Esophagus muscularis mucosa (tissue), 4 donors: Measurements from ENCODE around the gene EFL1. TPM values are rescaled to one million over a fixed set of nuclear protein-coding genes. Genes with fewer than 3 reads are reported as not detected.

ENCODE experiments used
- DNase-seq: peaks from one replicate; pipeline ENCODE4 v3.0.0-alpha.2; 2017; ENCODE audit errors: extremely low spot score
- H3K27ac ChIP-seq, 4 donors: fragments of 200-600 bp; sonication (generic); replicated peaks in 1 of 4; 1 replicate in 3 of 4; 2 replicates in 1 of 4; pipeline ENCODE4 v1.5.1; 2016 to 2019; ENCODE audit warnings: mild to moderate bottlenecking in 1 of 4
- H3K27me3 ChIP-seq, 4 donors: fragments of 200-600 bp; sonication (generic); one replicate each; pipeline versions ENCODE4 v1.5.1 to v1.6.0; 2016 to 2019
- H3K36me3 ChIP-seq, 4 donors: fragments of 200-600 bp; sonication (generic); one replicate each; pipeline ENCODE4 v1.5.1; 2016 to 2019
- H3K4me1 ChIP-seq, 4 donors: fragments of 200-600 bp; sonication (generic); one replicate each; pipeline ENCODE4 v1.5.1; 2016 to 2019
- H3K4me3 ChIP-seq, 4 donors: fragments of 200-600 bp; sonication (generic); 1 replicate in 2 of 4; 2 replicates in 2 of 4; pipeline ENCODE4 v1.5.1; 2016 to 2019; ENCODE audit warnings: mild to moderate bottlenecking in 4 of 4, moderate library complexity in 1 of 4
- H3K9me3 ChIP-seq, 4 donors: fragments of 200-600 bp; sonication (generic); 1 replicate in 3 of 4; 2 replicates in 1 of 4; pipeline ENCODE4 v1.5.1; 2016 to 2019
- EP300 ChIP-seq: sonication (generic); formaldehyde crosslinking; IDR thresholded peaks from one replicate; pipeline ENCODE4 v1.6.1; 2017; ENCODE audit warnings: antibody characterized with exemption
- POLR2A ChIP-seq: fragments of 450-650 bp; IDR thresholded peaks from one replicate; pipeline ENCODE4 v1.6.1; 2017; ENCODE audit warnings: antibody characterized with exemption, moderate library complexity, mild to moderate bottlenecking, low read depth
- POLR2AphosphoS5 ChIP-seq, 2 donors: sonication (generic); formaldehyde crosslinking; IDR thresholded peaks; one replicate each; pipeline ENCODE4 v1.6.1; 2017; ENCODE audit warnings: antibody characterized with exemption in 2 of 2
- WGBS: methylation state at CpG from one replicate; pipeline ENCODE4 v1.1.5; 2018; 5-methylcytosine and 5-hydroxymethylcytosine counted together
- intact Hi-C: fragments of 100-400 bp; cut with DNase I; formaldehyde crosslinking; loops from one replicate; pipeline ENCODE4 v1.15.1; 2023
- total RNA-seq, 4 donors: library from RNA; depleted of rRNA; stranded (reverse); fragments of >200 nt; gene quantifications; one replicate each; pipeline versions ENCODE4 v1.1.0 to v1.2.1, GENCODE V29; 2016
- TF ChIP-seq, protein P1 (sequence below), 3 experiments: fragments of 200-600 bp in 2 of 3; fragments of 450-650 bp in 1 of 3; sonication (generic) in 2 of 3; IDR thresholded peaks; one replicate each; pipeline ENCODE4 v1.5.1; 2017 to 2019; ENCODE audit warnings: antibody characterized with exemption in 3 of 3, mild to moderate bottlenecking in 2 of 3, moderate library complexity in 1 of 3

Gene EFL1
- total RNA-seq, 4 donors from 2014 or later = 13.0 to 17.4 (median 13.2) TPM

DNA sequence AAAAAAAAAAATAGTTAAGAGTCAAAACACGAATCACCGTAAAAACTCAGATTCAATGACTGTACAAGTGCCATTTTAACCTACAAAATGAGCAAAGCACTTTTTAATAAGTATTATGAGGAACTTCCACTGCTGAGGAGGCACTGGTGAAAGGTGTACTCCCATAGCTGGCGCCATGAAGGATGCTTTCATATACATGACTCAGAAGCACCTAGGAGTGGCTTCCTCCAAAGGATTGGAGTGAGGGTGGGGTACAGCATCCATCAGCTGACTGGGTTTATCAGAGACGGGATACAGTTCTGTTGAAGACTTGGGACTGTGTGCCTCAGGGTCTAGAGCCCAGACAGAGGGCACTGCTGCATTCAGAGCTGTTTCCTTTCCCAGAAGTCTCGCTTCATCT, 155.9 kb downstream of the EFL1 start:
- Histone ChIP-seq H3K9me3 (no peaks in the 10 kb centered on the region), H3K27ac (no peak overlapping the region), H3K27me3 (no peaks in the 10 kb centered on the region), H3K36me3 (no peaks in the 10 kb centered on the region), H3K4me1 (no peaks in the 10 kb centered on the region), H3K4me3 (no peak overlapping the region)
- intact Hi-C loops = loop anchor here (5.0 kb wide), 1 partner anchor 91 kb away; no protein-coding TSS in a partner anchor
- TF ChIP-seq, protein P1, sequence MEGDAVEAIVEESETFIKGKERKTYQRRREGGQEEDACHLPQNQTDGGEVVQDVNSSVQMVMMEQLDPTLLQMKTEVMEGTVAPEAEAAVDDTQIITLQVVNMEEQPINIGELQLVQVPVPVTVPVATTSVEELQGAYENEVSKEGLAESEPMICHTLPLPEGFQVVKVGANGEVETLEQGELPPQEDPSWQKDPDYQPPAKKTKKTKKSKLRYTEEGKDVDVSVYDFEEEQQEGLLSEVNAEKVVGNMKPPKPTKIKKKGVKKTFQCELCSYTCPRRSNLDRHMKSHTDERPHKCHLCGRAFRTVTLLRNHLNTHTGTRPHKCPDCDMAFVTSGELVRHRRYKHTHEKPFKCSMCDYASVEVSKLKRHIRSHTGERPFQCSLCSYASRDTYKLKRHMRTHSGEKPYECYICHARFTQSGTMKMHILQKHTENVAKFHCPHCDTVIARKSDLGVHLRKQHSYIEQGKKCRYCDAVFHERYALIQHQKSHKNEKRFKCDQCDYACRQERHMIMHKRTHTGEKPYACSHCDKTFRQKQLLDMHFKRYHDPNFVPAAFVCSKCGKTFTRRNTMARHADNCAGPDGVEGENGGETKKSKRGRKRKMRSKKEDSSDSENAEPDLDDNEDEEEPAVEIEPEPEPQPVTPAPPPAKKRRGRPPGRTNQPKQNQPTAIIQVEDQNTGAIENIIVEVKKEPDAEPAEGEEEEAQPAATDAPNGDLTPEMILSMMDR (IDR thresholded peaks at IDR 0.05) = no peak
- TF ChIP-seq POLR2AphosphoS5 (IDR thresholded peaks at IDR 0.05) (no peak), POLR2A (no peak), EP300 (no peak)
- no peak for DNase-seq
- 84% methylated on average over 5 of the region's 5 CpGs for WGBS

DNA sequence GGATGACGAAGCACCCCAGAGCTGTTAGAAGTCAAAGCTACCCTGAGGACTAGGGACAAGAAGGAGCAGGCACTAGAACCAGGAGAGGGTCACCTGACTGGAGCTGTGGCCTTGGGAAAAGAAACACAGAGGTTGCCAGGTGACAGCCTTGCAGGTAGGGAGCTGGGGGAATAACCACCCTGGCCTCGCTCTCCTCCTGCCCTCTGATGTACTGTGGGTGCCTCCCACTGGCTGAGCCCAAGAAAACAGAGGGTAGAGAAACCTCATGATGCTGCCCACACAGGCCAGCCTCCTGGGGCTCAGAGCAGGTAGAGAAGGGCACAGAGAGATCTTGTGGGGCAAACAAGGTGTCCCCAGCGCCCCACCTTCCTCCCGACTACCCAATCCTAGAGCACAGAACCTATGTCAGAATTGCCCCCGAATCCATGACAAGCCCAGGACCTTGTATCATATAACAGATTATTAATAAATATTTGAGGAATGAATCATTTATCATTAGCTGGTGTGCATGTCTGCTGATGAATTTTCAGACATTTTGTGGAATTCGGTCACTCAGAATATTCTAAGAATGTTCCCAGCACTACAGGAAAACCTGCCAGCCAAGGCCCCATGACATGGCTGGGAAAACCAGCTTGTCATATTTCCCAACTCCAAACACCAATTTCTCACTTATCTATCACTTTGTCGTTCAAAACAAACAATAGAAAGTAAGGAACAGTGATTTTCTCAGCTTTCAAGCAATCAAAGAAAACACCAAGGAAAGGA, 156.9 kb downstream of the EFL1 start:
- Histone ChIP-seq H3K4me1 (no peaks in the 10 kb centered on the region), H3K27me3 (no peaks in the 10 kb centered on the region), H3K4me3 (no peak overlapping the region), H3K27ac (no peak overlapping the region), H3K36me3 (no peaks in the 10 kb centered on the region), H3K9me3 (no peaks in the 10 kb centered on the region)
- TF ChIP-seq POLR2AphosphoS5 (IDR thresholded peaks at IDR 0.05) = no peak
- TF ChIP-seq EP300 = no peak
- TF ChIP-seq, protein P1 (IDR thresholded peaks at IDR 0.05) = no peak
- no peak for TF ChIP-seq POLR2A
- DNase-seq = no peak
- intact Hi-C loops = loop anchor here (5.0 kb wide), 1 partner anchor 92 kb away; no protein-coding TSS in a partner anchor
- 78% methylated on average over 6 of the region's 7 CpGs for WGBS

DNA sequence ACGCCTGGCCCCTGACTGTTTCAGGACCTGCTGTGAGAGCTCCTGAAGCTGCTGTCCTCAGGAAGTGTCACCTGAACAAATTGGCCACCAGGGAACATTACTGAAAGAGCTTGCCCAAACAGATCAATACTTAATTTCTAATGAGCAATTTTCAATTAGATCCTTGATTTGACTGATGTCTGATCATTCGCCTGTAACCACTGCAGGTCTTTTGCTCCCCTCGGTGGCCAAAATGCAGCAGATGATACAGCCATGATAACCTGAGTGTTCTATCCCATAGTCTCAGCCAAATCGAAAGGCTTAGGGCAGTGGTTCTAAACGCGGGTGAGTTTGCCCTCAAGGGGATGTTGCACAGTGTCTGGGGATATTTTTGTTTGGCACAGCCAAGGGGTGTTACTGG, 159.1 kb downstream of the EFL1 start:
- H3K27me3 ChIP-seq = no peaks in the 10 kb centered on the region
- TF ChIP-seq POLR2AphosphoS5 (IDR thresholded peaks at IDR 0.05) (no peak), EP300 (no peak), POLR2A (no peak)
- TF ChIP-seq, protein P1 (IDR thresholded peaks at IDR 0.05) = no peak
- H3K4me1 ChIP-seq = no peaks in the 10 kb centered on the region
- no peak overlapping the region for H3K27ac ChIP-seq
- intact Hi-C loops = no loop called here
- H3K9me3 ChIP-seq = no peaks in the 10 kb centered on the region
- H3K36me3 ChIP-seq = no peaks in the 10 kb centered on the region
- WGBS = 83% methylated on average over 6 of the region's 6 CpGs
- H3K4me3 ChIP-seq = no peak overlapping the region
- no peak for DNase-seq

GRCh38 chr15:82100111-82100929, 162.2 kb downstream of the EFL1 start:
- Histone ChIP-seq H3K27ac (no peak overlapping the region), H3K4me3 (no peak overlapping the region), H3K36me3 (no peaks in the 10 kb centered on the region), H3K27me3 (no peaks in the 10 kb centered on the region), H3K9me3 (no peaks in the 10 kb centered on the region), H3K4me1 (no peaks in the 10 kb centered on the region)
- TF ChIP-seq POLR2AphosphoS5 (IDR thresholded peaks at IDR 0.05) (no peak), POLR2A (no peak), EP300 (no peak)
- TF ChIP-seq, protein P1 (IDR thresholded peaks at IDR 0.05) = no peak
- intact Hi-C loops = no loop called here
- DNase-seq = no peak
- 72% methylated on average over 10 of the region's 12 CpGs for WGBS
